ENCODE measurements around the gene ELMO1.

- TF ChIP-seq EZH2 (IDR thresholded peaks at IDR 0.05; ENCODE audit: borderline replicate concordance, control insufficient read depth, low read depth, low read length): no peak
- no peak for TF ChIP-seq JUND (IDR thresholded peaks at IDR 0.05; ENCODE audit: low read depth, low read length)
- no peak for TF ChIP-seq EGR1 (IDR thresholded peaks at IDR 0.05; ENCODE audit: borderline replicate concordance in 1 of 2, low read depth in 2 of 2, low read length in 2 of 2)
- TF ChIP-seq HDAC6 (IDR thresholded peaks at IDR 0.05; ENCODE audit: unreplicated experiment): no peak
- no peak for TF ChIP-seq CTCF (IDR thresholded peaks at IDR 0.05 in 2 of 3, conservative IDR thresholded peaks at IDR 0.05 in 1 of 3; ENCODE audit: control insufficient read depth in 2 of 3, extremely low read depth in 1 of 3, insufficient read depth in 1 of 3, low read depth in 3 of 3, low read length in 3 of 3)
These were observed 200.2 kb downstream of the ELMO1 start for GRCh38 chr7:37248396-37248861.

Measured in GM12878 (cell line).